Measurements from ENCODE around the gene KLLN. TPM values are rescaled to one million over a fixed set of nuclear protein-coding genes. Genes with fewer than 3 reads are reported as not detected.
A peak's percentile ranks its signal among the peaks of the same experiment; 100 is the strongest.

KLLN gene
- total RNA-seq, 1 experiment from 2014 or later, result 1.3 TPM

- in situ Hi-C loops (cut with HindIII; ENCODE audit: low pct_unique_long_range_greater_than_20kb, low sequenced_read_pairs), result no loop called here
- ChIA-PET CTCF (interaction anchor here (0.6 to 1.0 kb wide), 2 partner anchors 284 to 572 kb away, joined by 3 to 7 read pairs; no protein-coding TSS in a partner anchor), POLR2A (no interaction called here)
- peak within 1 kb of the TSS; percentile 99 for H3K27ac ChIP-seq (ENCODE audit: low read length)
- H3K4me3 ChIP-seq (ENCODE audit: low read depth in 2 of 2, low read length in 2 of 2), result peak within 1 kb of the TSS; percentile 89 to 96
- no TSS peak for BruUV-seq (replicated peaks)
- no peaks in the 10 kb centered on the region for H3K9me3 ChIP-seq (ENCODE audit: control insufficient read depth, insufficient read depth, low read depth, low read length)
- peaks cover 17% of the 10 kb centered on the region for H3K4me1 ChIP-seq (ENCODE audit: control insufficient read depth, insufficient read depth, low read length)
- peak; percentile 76 for DNase-seq (ENCODE audit: low read depth, low spot score)
- no peaks in the 10 kb centered on the region for H3K27me3 ChIP-seq (ENCODE audit: control insufficient read depth, insufficient read depth, low read length)
- ATAC-seq, result peak; percentile 98
- H3K36me3 ChIP-seq (ENCODE audit: control insufficient read depth, insufficient read depth, low read length), result peaks cover 19% of the 10 kb centered on the region
- intact Hi-C loops (cut with micrococcal nuclease; ENCODE audit: unreplicated experiment), result no loop called here
- TF ChIP-seq REST (IDR thresholded peaks at IDR 0.05; ENCODE audit: insufficient read depth in 1 of 2, low read depth in 2 of 2, low read length in 1 of 2) (peak in 1 of 2 experiments; percentile 50; a peak in 1 of 4 replicates), POLR2AphosphoS5 (IDR thresholded peaks at IDR 0.05; ENCODE audit: low read depth, low read length) (peak; percentile 93), SIN3A (IDR thresholded peaks at IDR 0.05; ENCODE audit: borderline replicate concordance, insufficient read depth, low read depth, low read length) (peak; percentile 72; the same call in 1 of the 2 replicates), TCF7L2 (IDR thresholded peaks at IDR 0.05; ENCODE audit: low read depth, low read length) (peak; percentile 39; the same call in 1 of the 2 replicates)
- TF ChIP-seq, protein P1, sequence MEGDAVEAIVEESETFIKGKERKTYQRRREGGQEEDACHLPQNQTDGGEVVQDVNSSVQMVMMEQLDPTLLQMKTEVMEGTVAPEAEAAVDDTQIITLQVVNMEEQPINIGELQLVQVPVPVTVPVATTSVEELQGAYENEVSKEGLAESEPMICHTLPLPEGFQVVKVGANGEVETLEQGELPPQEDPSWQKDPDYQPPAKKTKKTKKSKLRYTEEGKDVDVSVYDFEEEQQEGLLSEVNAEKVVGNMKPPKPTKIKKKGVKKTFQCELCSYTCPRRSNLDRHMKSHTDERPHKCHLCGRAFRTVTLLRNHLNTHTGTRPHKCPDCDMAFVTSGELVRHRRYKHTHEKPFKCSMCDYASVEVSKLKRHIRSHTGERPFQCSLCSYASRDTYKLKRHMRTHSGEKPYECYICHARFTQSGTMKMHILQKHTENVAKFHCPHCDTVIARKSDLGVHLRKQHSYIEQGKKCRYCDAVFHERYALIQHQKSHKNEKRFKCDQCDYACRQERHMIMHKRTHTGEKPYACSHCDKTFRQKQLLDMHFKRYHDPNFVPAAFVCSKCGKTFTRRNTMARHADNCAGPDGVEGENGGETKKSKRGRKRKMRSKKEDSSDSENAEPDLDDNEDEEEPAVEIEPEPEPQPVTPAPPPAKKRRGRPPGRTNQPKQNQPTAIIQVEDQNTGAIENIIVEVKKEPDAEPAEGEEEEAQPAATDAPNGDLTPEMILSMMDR (IDR thresholded peaks at IDR 0.05), result peak; percentile 48
Observed at GRCh38 chr10:87817609-87818504, 45.5 kb downstream of the KLLN start, which contains the start of gene ATAD1. ATAD1 (minus strand) TSS chr10:87818226; CDS start chr10:87814599, 3,627 bp downstream.

- in situ Hi-C loops (cut with HindIII; ENCODE audit: low pct_unique_long_range_greater_than_20kb, low sequenced_read_pairs) (no loop called here), intact Hi-C loops (cut with micrococcal nuclease; ENCODE audit: unreplicated experiment) (no loop called here)
- Histone ChIP-seq H3K36me3 (ENCODE audit: control insufficient read depth, insufficient read depth, low read length) (peaks cover 19% of the 10 kb centered on the region), H3K4me1 (ENCODE audit: control insufficient read depth, insufficient read depth, low read length) (peaks cover 17% of the 10 kb centered on the region), H3K27ac (ENCODE audit: low read length) (peak overlapping the region; percentile 99), H3K27me3 (ENCODE audit: control insufficient read depth, insufficient read depth, low read length) (no peaks in the 10 kb centered on the region), H3K9me3 (ENCODE audit: control insufficient read depth, insufficient read depth, low read depth, low read length) (no peaks in the 10 kb centered on the region), H3K4me3 (ENCODE audit: low read depth in 2 of 2, low read length in 2 of 2) (peak overlapping the region; percentile 89 to 96)
- ChIA-PET CTCF (no interaction called here), POLR2A (no interaction called here)
- DNase-seq (ENCODE audit: low read depth, low spot score), result peak; percentile 15
- no TSS peak for BruUV-seq (replicated peaks)
- ATAC-seq, result peak; percentile 1; the same call in 1 of the 2 replicates
- TF ChIP-seq REST (IDR thresholded peaks at IDR 0.05; ENCODE audit: insufficient read depth in 1 of 2, low read depth in 2 of 2, low read length in 1 of 2) (no peak), SIN3A (IDR thresholded peaks at IDR 0.05; ENCODE audit: borderline replicate concordance, insufficient read depth, low read depth, low read length) (no peak), TCF7L2 (IDR thresholded peaks at IDR 0.05; ENCODE audit: low read depth, low read length) (no peak), POLR2AphosphoS5 (IDR thresholded peaks at IDR 0.05; ENCODE audit: low read depth, low read length) (no peak)
- TF ChIP-seq, protein P1 (IDR thresholded peaks at IDR 0.05), result no peak
Observed at GRCh38 chr10:87816898-87817608, 46.3 kb downstream of the KLLN start.
